ENCODE results near the gene KCNT2. TPM values are rescaled to one million over a fixed set of nuclear protein-coding genes. Genes with fewer than 3 reads are reported as not detected.

KCNT2 gene
- total and polyA plus RNA-seq, 7 donors = 0.64 to 3.1 (median 1.8) TPM

- 94 to 95% methylated on average over 1 of the region's 1 CpG for WGBS, 2 donors
Measured at GRCh38 chr1:196545222-196545621, 63.0 kb downstream of the KCNT2 start.

GRCh38 chr1:196544617-196545016, 63.6 kb downstream of the KCNT2 start:
- Histone ChIP-seq H3K4me3 (no peak overlapping the region), H3K27me3 (no peaks in the 10 kb centered on the region), H3K27ac (no peak overlapping the region), H3K9me3 (no peaks in the 10 kb centered on the region), H3K4me1 (no peaks in the 10 kb centered on the region), H3K36me3 (no peaks in the 10 kb centered on the region)
- no peak for TF ChIP-seq CTCF (IDR thresholded peaks at IDR 0.05)
- no peak for TF ChIP-seq EP300 (IDR thresholded peaks at IDR 0.05)
- TF ChIP-seq POLR2A (IDR thresholded peaks at IDR 0.05) = no peak
- no peak for TF ChIP-seq POLR2AphosphoS5 (IDR thresholded peaks at IDR 0.05)
- intact Hi-C loops (cut with DNase I) = no loop called here
- WGBS, 2 donors = 57 to 72% methylated on average over 1 of the region's 1 CpG
- no peak for DNase-seq

More at GRCh38 chr1:196545222-196545621, 63.0 kb downstream of the KCNT2 start:
- TF ChIP-seq EP300 (IDR thresholded peaks at IDR 0.05) = no peak
- no peak for TF ChIP-seq CTCF (IDR thresholded peaks at IDR 0.05)
- no peak for TF ChIP-seq POLR2A (IDR thresholded peaks at IDR 0.05)
- no peak for TF ChIP-seq POLR2AphosphoS5 (IDR thresholded peaks at IDR 0.05)
- Histone ChIP-seq H3K4me1 (no peaks in the 10 kb centered on the region), H3K27ac (no peak overlapping the region), H3K9me3 (no peaks in the 10 kb centered on the region), H3K27me3 (no peaks in the 10 kb centered on the region), H3K36me3 (no peaks in the 10 kb centered on the region), H3K4me3 (no peak overlapping the region)
- DNase-seq = no peak
- intact Hi-C loops (cut with DNase I) = no loop called here

- DNase-seq = no peak
- TF ChIP-seq CTCF (IDR thresholded peaks at IDR 0.05) (no peak), POLR2A (IDR thresholded peaks at IDR 0.05) (no peak), EP300 (IDR thresholded peaks at IDR 0.05) (no peak), POLR2AphosphoS5 (IDR thresholded peaks at IDR 0.05) (no peak)
- 71 to 84% methylated on average over 3 of the region's 3 CpGs for WGBS, 2 donors
- intact Hi-C loops (cut with DNase I) = no loop called here
- H3K36me3 ChIP-seq = no peaks in the 10 kb centered on the region
- no peak overlapping the region for H3K27ac ChIP-seq
- no peaks in the 10 kb centered on the region for H3K27me3 ChIP-seq
- no peak overlapping the region for H3K4me3 ChIP-seq
- H3K4me1 ChIP-seq = no peaks in the 10 kb centered on the region
- no peaks in the 10 kb centered on the region for H3K9me3 ChIP-seq
Measured at GRCh38 chr1:196543833-196544232, 64.4 kb downstream of the KCNT2 start.

GRCh38 chr1:196538473-196538872, 69.8 kb downstream of the KCNT2 start:
- peaks cover 0 to 6% (median 0%) of the 10 kb centered on the region in 4 donors for H3K9me3 ChIP-seq
- H3K36me3 ChIP-seq = no peaks in the 10 kb centered on the region
- intact Hi-C loops (cut with DNase I) = no loop called here
- H3K27me3 ChIP-seq = no peaks in the 10 kb centered on the region
- 80 to 92% methylated on average over 4 of the region's 4 CpGs for WGBS, 2 donors
- DNase-seq = no peak
- TF ChIP-seq POLR2A (IDR thresholded peaks at IDR 0.05) = no peak
- no peak for TF ChIP-seq EP300 (IDR thresholded peaks at IDR 0.05)
- no peak for TF ChIP-seq CTCF (IDR thresholded peaks at IDR 0.05)
- no peak for TF ChIP-seq POLR2AphosphoS5 (IDR thresholded peaks at IDR 0.05)
- no peak overlapping the region for H3K27ac ChIP-seq
- no peak overlapping the region for H3K4me3 ChIP-seq
- no peaks in the 10 kb centered on the region for H3K4me1 ChIP-seq

- DNase-seq = no peak
- 75 to 76% methylated on average over 3 of the region's 3 CpGs for WGBS, 2 donors
- H3K27ac ChIP-seq = no peak overlapping the region
Measured at GRCh38 chr1:196535727-196536126, 72.5 kb downstream of the KCNT2 start.

More at GRCh38 chr1:196535727-196536126, 72.5 kb downstream of the KCNT2 start:
- no peak overlapping the region for H3K4me3 ChIP-seq
- intact Hi-C loops (cut with DNase I) = no loop called here
- TF ChIP-seq POLR2A (IDR thresholded peaks at IDR 0.05) (no peak), EP300 (IDR thresholded peaks at IDR 0.05) (no peak), CTCF (IDR thresholded peaks at IDR 0.05) (no peak), POLR2AphosphoS5 (IDR thresholded peaks at IDR 0.05) (no peak)
- H3K36me3 ChIP-seq = no peaks in the 10 kb centered on the region
- H3K4me1 ChIP-seq = no peaks in the 10 kb centered on the region
- H3K9me3 ChIP-seq = peaks cover 0 to 6% (median 0%) of the 10 kb centered on the region in 4 donors
- H3K27me3 ChIP-seq = no peaks in the 10 kb centered on the region

Measured in sigmoid colon (tissue), 7 donors.